HL-60/S4 treated with retinoic acid at 250 ng/mL for 4 days and 3 days (cell line): ENCODE results near the gene CASK.
"Not testable (repeated sequence)": the region's sequence is repeated elsewhere in the genome, so short reads cannot be mapped to it uniquely, and the experiment has no call there.

Experiments
- in situ Hi-C: fragments of 300-500 bp; cut with MboI; formaldehyde crosslinking; loops from 2 replicates; pipeline ENCODE4 v1.7.0; 2022; ENCODE audit warnings: low sequenced_read_pairs

CASK gene

GRCh38 chrX:41737065-41737464 is 186.3 kb downstream of the CASK start:
- in situ Hi-C loops = no loop called here

DNA sequence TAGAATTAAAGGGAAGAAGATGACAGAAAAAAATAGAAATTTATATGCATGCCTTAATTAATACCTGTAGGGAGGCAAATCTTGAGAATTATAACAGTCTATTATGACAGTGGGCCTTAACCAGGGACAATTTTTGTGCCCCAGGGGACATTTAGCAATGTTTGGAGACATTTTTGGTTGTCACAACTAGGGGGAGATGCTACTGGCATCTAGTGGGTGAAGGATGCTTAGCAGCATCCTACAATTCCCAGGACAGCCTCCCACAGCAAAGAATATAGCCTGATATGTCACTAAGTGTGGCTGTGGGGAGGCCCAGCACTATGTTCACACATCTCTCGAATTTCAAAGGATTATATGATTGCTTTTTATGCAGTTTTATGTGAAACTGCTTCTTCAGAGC is 188.8 kb downstream of the CASK start:
- in situ Hi-C loops = no loop called here

DNA sequence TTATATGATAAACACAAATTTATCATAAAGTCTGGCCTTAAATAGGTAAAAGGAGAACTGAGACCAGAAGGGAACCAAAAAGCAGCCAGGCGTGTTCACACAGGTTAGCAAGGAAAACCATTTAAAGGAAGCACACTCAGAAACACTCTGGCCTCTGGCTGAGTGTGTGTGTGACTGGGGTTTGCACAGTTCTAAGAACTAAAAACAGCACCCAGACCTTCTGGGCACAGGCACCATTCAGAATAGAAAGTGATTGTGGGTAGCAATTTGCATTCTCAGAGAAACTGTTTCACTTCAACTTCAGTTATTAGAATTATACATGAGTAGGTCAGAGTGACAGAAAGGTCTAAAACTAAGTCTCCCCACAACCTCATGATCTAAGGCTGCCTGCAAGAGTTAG is 189.4 kb downstream of the CASK start:
- in situ Hi-C loops = no loop called here

GRCh38 chrX:41732260-41732659 is 191.1 kb downstream of the CASK start:
- in situ Hi-C loops = no loop called here

- in situ Hi-C loops = no loop called here
Measured at GRCh38 chrX:41730081-41730480, 193.3 kb downstream of the CASK start.

DNA sequence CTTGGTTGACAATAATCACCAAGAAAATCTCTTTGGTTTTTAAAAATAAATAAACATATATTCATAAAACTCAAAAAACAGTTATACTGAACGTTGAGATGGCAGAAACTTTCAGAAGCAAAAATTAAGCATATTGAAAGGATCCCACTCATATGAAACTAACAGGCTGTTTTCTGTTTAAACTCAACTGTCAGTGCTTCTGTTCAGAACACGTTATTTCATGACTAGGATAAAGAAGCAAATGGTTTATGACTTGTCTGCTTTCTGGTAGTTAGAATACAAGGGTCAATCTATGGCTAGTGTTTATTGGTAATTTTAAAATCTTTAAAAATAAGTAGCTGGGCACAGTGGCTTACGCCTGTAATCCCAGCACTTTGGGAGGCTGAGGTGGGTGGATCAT is 195.2 kb downstream of the CASK start:
- in situ Hi-C loops = no loop called here

- in situ Hi-C loops = no loop called here
Measured at GRCh38 chrX:41723826-41724225, 199.5 kb downstream of the CASK start, which contains the start of gene GPR82. Gene GPR82 (plus strand): TSS chrX:41724181. CDS start chrX:41727027, 2,846 bp downstream.

- in situ Hi-C loops = no loop called here
Measured at GRCh38 chrX:41722816-41723618, 200.3 kb downstream of the CASK start.

DNA sequence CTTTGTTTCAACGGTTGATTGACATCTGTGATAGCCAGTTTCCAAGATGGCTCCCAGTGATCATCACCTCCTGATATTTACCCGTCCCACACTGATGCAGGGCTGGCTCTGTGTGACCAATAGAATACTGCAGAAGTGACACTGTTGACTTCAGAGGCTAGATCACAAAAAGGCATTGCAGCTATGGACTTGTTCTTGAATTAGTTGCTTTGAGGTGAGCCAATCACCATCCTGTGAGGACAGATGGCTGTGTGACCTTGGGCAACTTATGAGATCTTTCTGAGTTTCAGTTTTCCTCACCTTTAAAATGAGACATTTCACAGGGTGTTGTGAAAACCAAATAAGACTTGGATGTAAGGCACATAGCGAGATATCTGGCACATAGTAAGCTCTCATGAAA is 201.1 kb downstream of the CASK start:
- in situ Hi-C loops = no loop called here

DNA sequence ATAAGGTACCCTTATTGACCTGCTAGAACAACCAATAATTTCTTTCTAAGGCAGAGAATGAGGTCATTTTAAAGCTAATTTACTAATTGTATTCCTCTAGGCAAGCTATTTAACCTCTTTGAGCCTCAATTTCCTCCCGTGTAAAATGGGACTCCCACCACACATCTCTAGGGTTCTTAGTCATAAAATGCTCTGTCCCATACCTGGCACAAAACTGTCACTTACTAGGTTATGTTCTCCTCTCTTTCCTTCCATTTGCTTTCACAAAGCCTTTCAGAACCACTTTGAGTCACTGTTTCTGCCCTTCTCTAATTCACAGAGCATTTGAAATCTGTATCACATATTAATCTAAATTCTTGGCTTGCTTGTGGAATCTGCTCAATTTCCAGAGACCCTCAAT is 201.8 kb downstream of the CASK start:
- in situ Hi-C loops = no loop called here

DNA sequence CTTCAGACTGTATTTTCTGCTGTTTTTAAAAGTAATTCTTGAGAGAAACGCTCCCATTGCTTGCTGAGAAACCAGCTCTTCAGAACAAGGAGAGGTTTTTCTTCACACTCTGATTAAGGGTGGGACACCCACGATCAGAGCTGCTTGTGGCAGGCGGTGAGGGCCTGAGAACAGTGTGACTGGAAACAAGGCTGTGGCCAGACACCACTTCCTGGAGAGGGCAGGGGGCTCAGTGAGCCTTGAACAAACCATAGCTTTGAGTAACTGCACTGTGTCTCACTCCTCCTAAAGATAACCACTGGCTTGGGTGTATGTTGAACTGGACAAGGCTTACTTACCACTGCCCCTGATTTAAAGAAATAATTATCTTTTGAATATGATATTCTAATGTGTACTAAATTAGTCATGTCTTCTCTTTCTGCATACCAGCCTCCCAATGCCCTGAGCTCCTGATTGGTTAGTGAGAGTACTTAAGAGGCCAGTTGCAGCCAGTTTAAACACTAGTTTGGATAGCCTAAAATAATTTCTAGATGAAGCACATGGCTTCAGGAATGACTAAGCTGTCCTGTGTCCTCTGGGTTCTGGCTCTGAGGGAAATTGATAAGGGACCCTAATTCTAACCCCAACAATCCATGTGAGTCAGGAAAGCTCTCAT is 203.1 kb downstream of the CASK start:
- in situ Hi-C loops = no loop called here

GRCh38 chrX:41719610-41720009 is 203.7 kb downstream of the CASK start:
- in situ Hi-C loops = not testable (repeated sequence)

DNA sequence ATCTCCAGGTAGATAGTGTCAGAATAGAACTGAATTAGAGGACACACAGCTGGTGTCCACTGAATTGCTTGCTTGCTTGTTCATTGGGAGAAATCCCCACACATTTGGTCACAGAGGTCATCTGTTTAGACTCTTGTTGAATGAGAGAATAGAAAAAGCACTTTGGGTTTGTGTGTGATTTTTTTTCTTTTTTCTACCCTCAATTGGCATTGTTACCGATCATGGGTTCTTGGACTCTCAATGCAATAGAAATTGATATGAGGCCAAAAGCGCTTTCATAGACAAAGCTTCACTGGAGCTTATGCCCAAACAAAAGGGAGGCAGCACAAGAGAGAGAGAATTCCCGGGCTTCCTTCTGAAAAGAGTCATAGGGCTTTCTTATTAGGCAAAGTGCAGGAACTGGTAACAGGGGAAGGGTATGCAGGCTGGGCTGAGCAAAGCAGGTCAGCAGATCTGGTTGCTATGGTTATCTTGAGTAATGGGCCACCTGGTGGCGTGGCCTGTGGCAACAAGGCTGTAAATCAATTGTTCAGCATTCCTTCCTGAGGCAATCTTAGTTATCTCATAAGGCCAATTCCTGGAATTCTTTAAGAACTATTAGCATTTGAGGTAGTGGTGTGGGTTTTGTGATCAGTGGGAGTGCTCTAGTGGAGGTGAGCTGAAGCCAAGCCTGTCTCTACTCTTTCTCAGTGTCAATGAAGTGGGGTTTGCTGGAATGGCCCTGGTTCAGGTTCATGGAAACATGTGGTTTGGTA is 204.7 kb downstream of the CASK start:
- in situ Hi-C loops = no loop called here

- in situ Hi-C loops = no loop called here
Measured at GRCh38 chrX:41716767-41717473, 206.4 kb downstream of the CASK start.

- in situ Hi-C loops = no loop called here
Measured at GRCh38 chrX:41716222-41716621, 207.1 kb downstream of the CASK start.

GRCh38 chrX:41711021-41711667 is 212.2 kb downstream of the CASK start:
- in situ Hi-C loops = no loop called here

GRCh38 chrX:41708486-41708885 is 214.9 kb downstream of the CASK start:
- in situ Hi-C loops = no loop called here

DNA sequence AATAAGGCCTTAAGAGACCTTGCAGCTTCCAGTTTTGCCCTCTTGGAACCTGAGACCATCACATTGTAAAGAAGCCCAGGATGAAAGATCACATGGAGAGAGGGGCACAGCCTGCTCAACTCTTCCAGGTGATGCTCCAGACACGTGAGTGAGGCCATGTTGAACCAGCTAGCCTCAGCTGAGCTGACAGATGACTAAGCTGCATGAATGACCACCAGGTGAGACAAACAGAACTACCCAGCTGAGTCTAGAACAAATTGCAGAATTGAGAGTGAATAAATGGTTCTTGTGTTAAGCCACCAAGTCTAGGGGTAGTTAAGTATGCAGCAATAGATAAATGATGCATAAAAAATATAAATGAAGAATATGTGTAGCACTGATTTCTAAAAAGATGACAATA is 216.1 kb downstream of the CASK start:
- in situ Hi-C loops = no loop called here

- in situ Hi-C loops = no loop called here
Measured at GRCh38 chrX:41705680-41706374, 217.5 kb downstream of the CASK start.

GRCh38 chrX:41705042-41705441 is 218.3 kb downstream of the CASK start:
- in situ Hi-C loops = no loop called here
